Right cardiac atrium (tissue), 5 donors: ENCODE measurements around the gene DGKD. TPM values are rescaled to one million over a fixed set of nuclear protein-coding genes. Genes with fewer than 3 reads are reported as not detected.
A peak's percentile ranks its signal among the peaks of the same experiment; 100 is the strongest.

ENCODE experiments used
- ATAC-seq, 2 donors: fragments of 200-7000 bp; cut with Tn5 transposase; one replicate each; pipeline versions ENCODE4 v1.8.0 to v1.9.1; 2020; ENCODE audit warnings: moderate library complexity in 2 of 2, mild to moderate bottlenecking in 1 of 2
- DNase-seq, 3 donors: peaks; one replicate each; pipeline ENCODE4 v3.0.0-alpha.2; 2020
- H3K27ac ChIP-seq: one replicate; pipeline ENCODE4 v1.5.1; 2013; ENCODE audit warnings: mild to moderate bottlenecking, low read length, control low read depth, moderate library complexity
- H3K27me3 ChIP-seq: one replicate; pipeline ENCODE4 v1.6.1; 2013; ENCODE audit not compliant: control insufficient read depth, insufficient read depth
- H3K4me1 ChIP-seq: one replicate; pipeline ENCODE4 v1.6.1; 2013; ENCODE audit warnings: low read length; ENCODE audit not compliant: control insufficient read depth, insufficient read depth
- H3K4me3 ChIP-seq: one replicate; pipeline ENCODE4 v1.5.1; 2013; ENCODE audit warnings: low read length, control low read depth
- H3K9me3 ChIP-seq: one replicate; pipeline ENCODE4 v1.6.1; 2013; ENCODE audit warnings: low read length; ENCODE audit not compliant: control insufficient read depth
- WGBS: extraction: QIAGEN DNeasy Blood & Tissue Kit; methylation state at CpG from one replicate; pipeline ENCODE4 v1.1.7; 2013; 5-methylcytosine and 5-hydroxymethylcytosine counted together
- intact Hi-C, 4 donors: fragments of 100-400 bp; cut with DNase I; formaldehyde crosslinking; loops; one replicate each; pipeline versions ENCODE4 v1.11.0 to v1.14.0; 2022 to 2023
- polyA plus RNA-seq: library from polyadenylated mRNA; stranded (reverse); fragments of 200-250 nt; gene quantifications from one replicate; pipeline ENCODE4 v1.2.3, GENCODE V29; 2013
- total RNA-seq, 4 donors: library from RNA; stranded (reverse); fragmentation: NEBNext Ultra II Directional; extraction: Animal tissue kit (Norgen Biotek cat#: 25700); gene quantifications; one replicate each; pipeline ENCODE4 v1.2.1, GENCODE V29; 2021
- donor health status: healthy with polysubstance abuse.
- donor health status: DM: no; HTN: yes; CAD: no.
- donor health status: DM: no; HTN: no; CAD: no.
- donor health status: DM: no; HTN: yes; CAD: no; lungs with severe emphysema.
- donor health status: DM: yes; HTN: yes; CAD: no.

Gene DGKD
- total and polyA plus RNA-seq, 5 donors: 17.9 to 44.9 (median 34.5) TPM

DNA sequence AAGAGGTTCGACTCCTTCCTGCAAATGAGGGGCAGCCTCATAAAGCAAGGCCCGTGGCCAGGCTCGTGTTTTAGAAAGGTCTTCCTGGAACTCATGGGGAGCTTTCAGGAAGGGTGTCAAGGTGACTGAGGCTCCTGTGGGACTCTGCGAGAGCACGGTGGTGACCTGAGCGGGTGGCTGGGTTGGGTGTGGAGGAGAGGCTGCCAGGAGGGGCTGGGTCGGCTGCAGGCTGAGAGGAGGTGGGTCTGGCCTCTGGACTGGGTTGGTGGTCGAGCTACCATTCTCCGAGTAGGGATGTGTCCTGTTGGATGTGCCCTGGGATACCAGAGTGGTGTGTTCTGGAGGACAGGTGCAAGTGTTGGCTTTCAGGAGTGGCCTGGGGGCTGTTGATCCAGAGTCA, 86.4 kb downstream of the DGKD start:
- 86% methylated on average over 9 of the region's 9 CpGs for WGBS
- Histone ChIP-seq H3K27ac (no peak overlapping the region), H3K9me3 (no peaks in the 10 kb centered on the region), H3K4me3 (no peak overlapping the region), H3K4me1 (peaks cover 4% of the 10 kb centered on the region), H3K27me3 (no peaks in the 10 kb centered on the region)
- ATAC-seq (no peak), DNase-seq (no peak)
- intact Hi-C loops: loop anchor here (5.0 to 10.0 kb wide), 6 partner anchors 33 to 156 kb away; partner anchors contain the start of gene DGKD (in 3 of the 4)

DNA sequence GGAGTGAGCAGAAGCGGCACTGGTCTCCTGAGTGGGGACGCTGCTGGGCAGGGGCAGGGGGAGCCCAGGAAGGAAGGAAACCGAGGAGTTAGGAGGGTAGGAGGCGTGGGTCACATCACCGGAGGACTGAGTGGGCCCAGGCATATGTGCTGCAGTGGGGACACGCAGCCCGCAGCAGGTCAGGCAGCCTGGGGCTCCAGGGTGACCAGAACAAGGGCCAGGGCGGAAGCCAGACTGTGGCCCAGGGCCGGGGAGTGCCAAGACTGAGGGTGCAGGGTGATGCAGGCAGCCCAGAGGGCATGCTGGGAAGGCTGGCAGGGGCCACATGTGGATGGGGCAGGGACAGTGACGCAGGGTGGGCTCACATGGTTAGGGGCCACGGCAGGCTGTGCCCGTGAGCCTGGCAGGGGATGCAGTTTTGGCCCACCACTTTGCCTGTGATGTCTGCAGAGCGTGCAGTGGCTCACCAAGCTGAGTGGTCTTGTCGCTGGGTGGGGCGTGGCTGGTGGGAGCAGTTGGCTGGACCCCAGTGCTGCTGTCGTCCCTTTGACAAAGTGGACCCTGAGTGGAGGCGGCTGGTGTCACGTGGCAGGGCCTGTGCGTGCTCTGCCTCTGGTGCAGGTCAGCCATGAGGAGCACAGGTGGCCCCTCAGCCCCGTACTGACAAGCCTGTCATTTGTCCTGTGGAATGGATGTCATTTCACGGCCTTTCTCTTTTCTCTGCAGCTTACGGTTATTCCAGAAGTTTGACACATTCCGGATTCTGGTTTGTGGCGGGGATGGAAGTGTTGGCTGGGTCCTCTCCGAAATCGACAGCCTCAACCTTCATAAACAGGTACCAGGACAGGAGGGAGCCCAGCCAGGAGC, 87.1 kb downstream of the DGKD start:
- Histone ChIP-seq H3K4me1 (peaks cover 4% of the 10 kb centered on the region), H3K27ac (no peak overlapping the region), H3K4me3 (no peak overlapping the region), H3K9me3 (no peaks in the 10 kb centered on the region), H3K27me3 (no peaks in the 10 kb centered on the region)
- ATAC-seq (no peak), DNase-seq (no peak)
- intact Hi-C loops: loop anchor here (2.0 to 10.0 kb wide), 7 partner anchors 34 to 157 kb away; partner anchors contain the start of gene DGKD (in 3 of the 4)
- WGBS: 93% methylated on average over 26 of the region's 26 CpGs

DNA sequence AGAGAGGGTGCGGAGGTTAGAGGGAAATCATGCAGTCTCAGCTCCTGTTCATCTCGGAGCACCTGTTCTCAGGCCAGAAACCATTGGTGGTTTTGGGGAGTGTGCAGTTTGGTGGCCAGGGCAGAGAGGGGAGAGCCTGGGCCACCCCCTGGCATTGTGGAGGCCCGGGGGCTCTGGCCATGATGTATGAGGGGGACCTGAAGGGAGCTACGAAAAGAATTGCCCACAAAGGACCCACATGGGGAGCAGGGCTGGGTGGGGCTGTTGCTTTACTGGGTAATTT, 87.7 kb downstream of the DGKD start:
- no peak overlapping the region for H3K27ac ChIP-seq
- H3K27me3 ChIP-seq: no peaks in the 10 kb centered on the region
- no peak overlapping the region for H3K4me3 ChIP-seq
- intact Hi-C loops: loop anchor here (2.0 to 10.0 kb wide), 7 partner anchors 35 to 157 kb away; partner anchors contain the start of gene DGKD (in 3 of the 4)
- ATAC-seq: no peak
- 81% methylated on average over 4 of the region's 4 CpGs for WGBS
- peaks cover 4% of the 10 kb centered on the region for H3K4me1 ChIP-seq
- no peaks in the 10 kb centered on the region for H3K9me3 ChIP-seq
- DNase-seq: no peak

DNA sequence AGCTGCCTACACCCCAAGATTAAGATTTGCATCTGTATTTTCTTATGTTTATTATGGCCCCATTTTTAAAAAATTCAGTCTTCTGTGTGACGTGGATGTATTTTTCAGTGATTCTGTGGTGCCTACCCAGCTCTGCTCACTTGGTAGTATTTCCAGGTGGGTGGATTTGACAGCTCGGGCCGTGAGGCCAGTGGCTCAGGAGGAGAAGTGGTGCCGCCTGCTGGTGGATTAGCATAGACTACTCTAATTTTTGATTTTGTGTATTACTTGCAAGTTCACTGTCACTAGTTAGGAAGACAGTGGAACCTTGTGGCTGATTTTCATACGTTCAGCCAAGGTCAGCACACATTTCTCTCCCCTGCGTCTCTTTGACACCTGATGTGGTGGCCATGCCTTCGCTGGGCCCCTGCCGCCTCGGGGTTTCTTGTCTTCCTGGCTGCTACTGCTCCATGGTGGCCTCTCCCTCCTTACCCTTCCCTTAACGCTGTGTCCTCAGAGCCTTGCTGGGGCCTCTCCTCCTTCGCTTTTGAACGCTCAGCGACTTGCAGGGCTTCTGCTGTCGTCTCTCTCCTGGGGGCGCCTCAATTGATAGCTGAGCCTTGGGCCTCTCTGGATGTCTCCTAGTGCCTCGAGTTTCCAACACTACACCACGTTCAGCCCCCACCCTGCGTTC, 89.4 kb downstream of the DGKD start:
- Histone ChIP-seq H3K27ac (no peak overlapping the region), H3K4me3 (no peak overlapping the region), H3K27me3 (no peaks in the 10 kb centered on the region), H3K4me1 (peaks cover 4% of the 10 kb centered on the region), H3K9me3 (no peaks in the 10 kb centered on the region)
- 54% methylated on average over 18 of the region's 18 CpGs for WGBS
- peak; percentile 53 to 59 for ATAC-seq
- DNase-seq: peak; percentile 79 to 90 (median 88)
- intact Hi-C loops: loop anchor here (2.0 to 10.0 kb wide), 7 partner anchors 36 to 159 kb away; partner anchors contain the start of gene DGKD (in 3 of the 4)

DNA sequence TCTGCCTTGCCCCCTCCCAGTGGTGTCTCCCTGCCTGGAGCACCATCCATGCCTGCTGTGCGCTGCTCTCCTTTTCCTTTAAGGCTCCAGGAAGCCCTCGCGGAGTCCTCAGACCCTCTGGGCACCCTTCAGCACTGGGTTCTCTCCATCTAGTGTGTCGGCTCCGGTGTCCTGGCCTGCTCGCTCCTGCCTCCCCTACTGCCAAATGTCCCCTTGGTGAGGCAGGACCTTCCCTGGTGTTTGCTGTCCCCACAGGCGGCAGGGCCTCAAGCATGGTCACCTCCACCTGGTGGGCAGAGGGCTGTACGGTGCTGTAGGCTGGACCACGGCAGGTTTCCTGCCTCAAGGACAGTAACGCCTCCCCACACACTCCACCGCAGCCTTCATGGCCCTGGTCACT, 90.2 kb downstream of the DGKD start:
- H3K27me3 ChIP-seq: no peaks in the 10 kb centered on the region
- DNase-seq: no peak
- intact Hi-C loops: loop anchor here (5.0 to 10.0 kb wide), 6 partner anchors 37 to 160 kb away; partner anchors contain the start of gene DGKD (in 3 of the 4)
- no peak overlapping the region for H3K27ac ChIP-seq
- H3K4me1 ChIP-seq: no peaks in the 10 kb centered on the region
- ATAC-seq: no peak
- no peaks in the 10 kb centered on the region for H3K9me3 ChIP-seq
- 88% methylated on average over 11 of the region's 11 CpGs for WGBS
- H3K4me3 ChIP-seq: no peak overlapping the region

GRCh38 chr2:233445152-233445830, 91.0 kb downstream of the DGKD start:
- 79% methylated on average over 18 of the region's 18 CpGs for WGBS
- intact Hi-C loops: loop anchor here in 2 of 4 donors (10.0 kb wide), 2 partner anchors 90 to 160 kb away; partner anchors contain the start of gene DGKD (in 1 of the 2)
- Histone ChIP-seq H3K4me1 (no peaks in the 10 kb centered on the region), H3K9me3 (no peaks in the 10 kb centered on the region), H3K27me3 (no peaks in the 10 kb centered on the region), H3K4me3 (no peak overlapping the region), H3K27ac (no peak overlapping the region)
- no peak for ATAC-seq
- DNase-seq: no peak

GRCh38 chr2:233446121-233446520, 91.8 kb downstream of the DGKD start:
- DNase-seq (no peak), ATAC-seq (no peak)
- Histone ChIP-seq H3K27me3 (no peaks in the 10 kb centered on the region), H3K9me3 (no peaks in the 10 kb centered on the region), H3K4me1 (no peaks in the 10 kb centered on the region), H3K27ac (no peak overlapping the region), H3K4me3 (no peak overlapping the region)
- WGBS: 68% methylated on average over 1 of the region's 1 CpG
- intact Hi-C loops: loop anchor here in 2 of 4 donors (10.0 kb wide), 2 partner anchors 91 to 161 kb away; partner anchors contain the start of gene DGKD (in 1 of the 2)

- ATAC-seq (no peak), DNase-seq (peak in 1 of 3 donors; percentile 36)
- intact Hi-C loops: loop anchor here in 2 of 4 donors (10.0 kb wide), 2 partner anchors 92 to 162 kb away; partner anchors contain the start of gene DGKD (in 1 of the 2)
- Histone ChIP-seq H3K9me3 (no peaks in the 10 kb centered on the region), H3K27me3 (no peaks in the 10 kb centered on the region), H3K4me1 (no peaks in the 10 kb centered on the region), H3K4me3 (no peak overlapping the region), H3K27ac (no peak overlapping the region)
- 89% methylated on average over 37 of the region's 37 CpGs for WGBS
Measured at GRCh38 chr2:233446606-233447305, 92.5 kb downstream of the DGKD start.

GRCh38 chr2:233447506-233448219, 93.4 kb downstream of the DGKD start:
- WGBS: 90% methylated on average over 15 of the region's 15 CpGs
- ATAC-seq: no peak
- Histone ChIP-seq H3K9me3 (no peaks in the 10 kb centered on the region), H3K27ac (no peak overlapping the region), H3K27me3 (no peaks in the 10 kb centered on the region), H3K4me1 (no peaks in the 10 kb centered on the region), H3K4me3 (no peak overlapping the region)
- peak in 1 of 3 donors; percentile 23 for DNase-seq
- intact Hi-C loops: loop anchor here in 2 of 4 donors (10.0 kb wide), 2 partner anchors 93 to 163 kb away; partner anchors contain the start of gene DGKD (in 1 of the 2)

DNA sequence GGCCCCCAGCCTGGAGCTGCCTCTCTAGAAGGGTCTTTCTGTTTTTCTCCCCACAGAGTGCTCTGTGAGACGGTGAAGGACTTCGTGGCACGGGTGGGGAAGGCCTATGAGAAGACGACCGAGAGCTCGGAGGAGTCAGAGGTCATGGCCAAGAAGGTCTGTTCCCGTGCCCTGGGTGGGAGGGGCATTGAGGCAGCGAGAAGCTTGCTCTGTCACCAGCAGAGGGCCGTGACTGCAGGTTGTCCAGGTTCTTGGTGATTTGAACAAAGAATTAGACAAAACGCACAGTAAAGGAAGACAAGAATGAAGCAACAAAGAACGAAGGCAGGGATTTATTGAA, 93.9 kb downstream of the DGKD start:
- ATAC-seq (no peak), DNase-seq (no peak)
- intact Hi-C loops: loop anchor here in 2 of 4 donors (10.0 kb wide), 2 partner anchors 93 to 163 kb away; partner anchors contain the start of gene DGKD (in 1 of the 2)
- H3K4me1 ChIP-seq: no peaks in the 10 kb centered on the region
- no peak overlapping the region for H3K27ac ChIP-seq
- H3K27me3 ChIP-seq: no peaks in the 10 kb centered on the region
- H3K4me3 ChIP-seq: no peak overlapping the region
- WGBS: 84% methylated on average over 11 of the region's 11 CpGs
- no peaks in the 10 kb centered on the region for H3K9me3 ChIP-seq
